ENCODE data around the gene ABI3BP.

The ABI3BP gene

GRCh38 chr3:100978011-100978659 lies 15.1 kb downstream of the ABI3BP start:
- no peak for TF ChIP-seq TAF1 (IDR thresholded peaks at IDR 0.05; ENCODE audit: low read depth)
- no peak for TF ChIP-seq YY1 (IDR thresholded peaks at IDR 0.05; ENCODE audit: low read depth)
- TF ChIP-seq CEBPB (IDR thresholded peaks at IDR 0.05) = no peak
- TF ChIP-seq EGR1 (IDR thresholded peaks at IDR 0.05) = no peak
- TF ChIP-seq MAX (IDR thresholded peaks at IDR 0.05) = no peak
- no peak for TF ChIP-seq USF1 (IDR thresholded peaks at IDR 0.05)
- no peak for TF ChIP-seq CREB1 (IDR thresholded peaks at IDR 0.05; ENCODE audit: low read depth)
- no peak for TF ChIP-seq FOXM1 (IDR thresholded peaks at IDR 0.05; ENCODE audit: borderline replicate concordance, low read depth)
- no peak for TF ChIP-seq REST (IDR thresholded peaks at IDR 0.05; ENCODE audit: low read depth)
- TF ChIP-seq RAD21 (IDR thresholded peaks at IDR 0.05; ENCODE audit: low read depth) = no peak
- no peak for TF ChIP-seq TEAD4 (IDR thresholded peaks at IDR 0.05)

GRCh38 chr3:100976611-100977010 lies 16.6 kb downstream of the ABI3BP start:
- TF ChIP-seq TAF1 (IDR thresholded peaks at IDR 0.05; ENCODE audit: low read depth) (no peak), REST (IDR thresholded peaks at IDR 0.05; ENCODE audit: low read depth) (no peak), CEBPB (IDR thresholded peaks at IDR 0.05) (no peak), FOXM1 (IDR thresholded peaks at IDR 0.05; ENCODE audit: borderline replicate concordance, low read depth) (no peak), EGR1 (IDR thresholded peaks at IDR 0.05) (no peak), USF1 (IDR thresholded peaks at IDR 0.05) (no peak), YY1 (IDR thresholded peaks at IDR 0.05; ENCODE audit: low read depth) (no peak), ZBTB7A (IDR thresholded peaks at IDR 0.05; ENCODE audit: low read depth) (no peak), TCF12 (IDR thresholded peaks at IDR 0.05; ENCODE audit: low read depth) (no peak), CREB1 (IDR thresholded peaks at IDR 0.05; ENCODE audit: low read depth) (no peak), MAX (IDR thresholded peaks at IDR 0.05) (no peak), TEAD4 (IDR thresholded peaks at IDR 0.05) (no peak), EP300 (IDR thresholded peaks at IDR 0.05; ENCODE audit: borderline replicate concordance) (no peak)

GRCh38 chr3:100975714-100976113 lies 17.5 kb downstream of the ABI3BP start:
- TF ChIP-seq FOXM1 (IDR thresholded peaks at IDR 0.05; ENCODE audit: borderline replicate concordance, low read depth) (no peak), TCF12 (IDR thresholded peaks at IDR 0.05; ENCODE audit: low read depth) (no peak), TAF1 (IDR thresholded peaks at IDR 0.05; ENCODE audit: low read depth) (no peak), YY1 (IDR thresholded peaks at IDR 0.05; ENCODE audit: low read depth) (no peak), USF1 (IDR thresholded peaks at IDR 0.05) (no peak), EGR1 (IDR thresholded peaks at IDR 0.05) (no peak), CEBPB (IDR thresholded peaks at IDR 0.05) (no peak), MAX (IDR thresholded peaks at IDR 0.05) (no peak), ZBTB7A (IDR thresholded peaks at IDR 0.05; ENCODE audit: low read depth) (no peak), CREB1 (IDR thresholded peaks at IDR 0.05; ENCODE audit: low read depth) (no peak)

GRCh38 chr3:100973594-100973993 lies 19.6 kb downstream of the ABI3BP start:
- no peak for TF ChIP-seq YY1 (IDR thresholded peaks at IDR 0.05; ENCODE audit: low read depth)
- no peak for TF ChIP-seq FOXM1 (IDR thresholded peaks at IDR 0.05; ENCODE audit: borderline replicate concordance, low read depth)

GRCh38 chr3:100972867-100973266 lies 20.4 kb downstream of the ABI3BP start:
- no peak for TF ChIP-seq FOXM1 (IDR thresholded peaks at IDR 0.05; ENCODE audit: borderline replicate concordance, low read depth)

- TF ChIP-seq RAD21 (IDR thresholded peaks at IDR 0.05; ENCODE audit: low read depth) = no peak
- no peak for TF ChIP-seq USF1 (IDR thresholded peaks at IDR 0.05)
These were observed 20.8 kb downstream of the ABI3BP start for GRCh38 chr3:100972301-100972844.

Measured in Ishikawa (cell line).